KMS-11 (cell line): Measurements from ENCODE around the gene HOXC9.

Experiments used
- H2AFZ ChIP-seq: fragments of 200-600 bp; sonication (generic); 2 replicates; pipeline ENCODE4 v1.6.1; 2016; ENCODE audit warnings: antibody characterized with exemption, mixed run types, low read depth
- H3K27ac ChIP-seq: fragments of 200-600 bp; sonication (generic); 2 replicates; pipeline ENCODE4 v1.6.1; 2016; ENCODE audit warnings: mild to moderate bottlenecking, mixed run types
- H3K27me3 ChIP-seq: fragments of 200-600 bp; sonication (generic); 2 replicates; pipeline ENCODE4 v1.6.1; 2017; ENCODE audit warnings: mild to moderate bottlenecking, low read depth, mixed run types, moderate library complexity; ENCODE audit not compliant: insufficient read depth
- H3K36me3 ChIP-seq: fragments of 200-600 bp; sonication (generic); 2 replicates; pipeline ENCODE4 v1.6.1; 2017; ENCODE audit warnings: mild to moderate bottlenecking, mixed run types; ENCODE audit not compliant: insufficient read depth
- H3K4me1 ChIP-seq: fragments of 200-600 bp; sonication (generic); 2 replicates; pipeline ENCODE4 v1.6.1; 2016; ENCODE audit warnings: mild to moderate bottlenecking, low read depth, mixed run types; ENCODE audit not compliant: poor library complexity, severe bottlenecking
- H3K4me2 ChIP-seq: fragments of 200-600 bp; sonication (generic); 2 replicates; pipeline ENCODE4 v1.7.0; 2016; ENCODE audit warnings: mild to moderate bottlenecking, mixed run types
- H3K4me3 ChIP-seq: fragments of 200-600 bp; sonication (generic); IDR thresholded peaks from 2 replicates; pipeline ENCODE4 v1.6.1; 2017; ENCODE audit warnings: low read depth, low read length, mixed read lengths; ENCODE audit not compliant: insufficient read depth
- H3K79me2 ChIP-seq: fragments of 200-600 bp; sonication (generic); 2 replicates; pipeline ENCODE4 v1.6.1; 2016; ENCODE audit warnings: low read depth, mixed run types; ENCODE audit not compliant: insufficient read depth
- H3K9ac ChIP-seq: fragments of 200-600 bp; sonication (generic); 2 replicates; pipeline ENCODE4 v1.6.1; 2016; ENCODE audit warnings: mild to moderate bottlenecking, mixed run types
- H4K20me1 ChIP-seq: fragments of 200-600 bp; sonication (generic); 2 replicates; pipeline ENCODE4 v1.6.1; 2016; ENCODE audit warnings: mild to moderate bottlenecking, mixed run types; ENCODE audit not compliant: insufficient read depth
- TF ChIP-seq, protein P1 (sequence below): fragments of 200-600 bp; sonication (generic); conservative IDR thresholded peaks from 2 replicates; pipeline ENCODE4 v1.6.1; 2017; ENCODE audit warnings: low read depth, mild to moderate bottlenecking, antibody characterized with exemption, low read length, moderate library complexity, mixed read lengths

The HOXC9 gene

DNA sequence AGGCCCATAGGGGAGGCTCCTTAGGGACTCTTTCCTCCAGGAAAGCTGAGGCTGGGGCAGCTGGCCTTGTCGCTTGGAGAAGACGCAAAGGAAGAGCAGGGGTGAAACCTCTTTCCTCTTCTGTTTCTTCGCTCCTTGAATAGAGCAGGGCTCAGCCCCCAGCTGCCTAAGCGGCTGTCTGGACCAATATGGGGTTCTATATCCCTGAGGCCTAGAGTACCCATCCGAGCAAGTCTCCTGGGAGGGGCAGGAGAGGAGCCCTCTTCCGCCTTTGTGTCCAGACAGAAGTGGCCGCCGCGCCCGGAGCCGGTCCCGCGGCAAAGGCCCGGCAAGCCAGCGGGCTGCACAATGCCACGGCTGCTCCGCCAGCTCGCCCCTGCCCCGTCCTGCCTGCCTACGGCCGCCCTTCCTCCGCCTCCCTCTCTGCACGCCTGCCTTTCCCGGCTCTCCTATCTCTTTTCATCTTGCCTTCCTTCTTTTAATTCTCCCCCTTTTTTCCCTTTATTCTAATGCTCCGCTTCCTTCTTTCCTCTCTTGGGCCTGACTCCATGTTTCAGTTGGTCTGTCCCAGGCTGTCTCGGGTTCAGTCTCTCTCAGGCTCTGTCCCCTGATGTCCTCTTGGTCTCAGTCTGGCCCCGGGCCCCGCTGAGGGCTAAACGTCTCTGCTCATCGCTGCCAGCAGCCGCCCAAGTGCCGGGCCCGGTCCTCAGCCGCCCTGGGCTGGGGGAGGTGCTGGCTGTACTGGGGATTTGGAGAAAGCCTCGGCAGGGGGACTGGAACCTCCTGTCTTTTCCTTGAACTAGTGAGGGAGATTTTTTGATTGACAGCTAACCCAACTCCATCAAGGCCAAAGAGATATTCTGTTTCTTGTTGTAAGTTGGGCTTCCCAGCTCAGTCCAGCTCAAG lies 2.5 kb upstream of the HOXC9 start:
- Histone ChIP-seq H2AFZ (no peak overlapping the region), H3K27ac (no peak overlapping the region), H3K4me1 (peaks cover 23% of the 10 kb centered on the region), H3K36me3 (no peaks in the 10 kb centered on the region), H3K79me2 (no peaks in the 10 kb centered on the region), H4K20me1 (no peaks in the 10 kb centered on the region), H3K27me3 (peaks cover 100% of the 10 kb centered on the region), H3K4me3 (no peak overlapping the region), H3K4me2 (no peak overlapping the region), H3K9ac (no peak overlapping the region)
- TF ChIP-seq, protein P1, sequence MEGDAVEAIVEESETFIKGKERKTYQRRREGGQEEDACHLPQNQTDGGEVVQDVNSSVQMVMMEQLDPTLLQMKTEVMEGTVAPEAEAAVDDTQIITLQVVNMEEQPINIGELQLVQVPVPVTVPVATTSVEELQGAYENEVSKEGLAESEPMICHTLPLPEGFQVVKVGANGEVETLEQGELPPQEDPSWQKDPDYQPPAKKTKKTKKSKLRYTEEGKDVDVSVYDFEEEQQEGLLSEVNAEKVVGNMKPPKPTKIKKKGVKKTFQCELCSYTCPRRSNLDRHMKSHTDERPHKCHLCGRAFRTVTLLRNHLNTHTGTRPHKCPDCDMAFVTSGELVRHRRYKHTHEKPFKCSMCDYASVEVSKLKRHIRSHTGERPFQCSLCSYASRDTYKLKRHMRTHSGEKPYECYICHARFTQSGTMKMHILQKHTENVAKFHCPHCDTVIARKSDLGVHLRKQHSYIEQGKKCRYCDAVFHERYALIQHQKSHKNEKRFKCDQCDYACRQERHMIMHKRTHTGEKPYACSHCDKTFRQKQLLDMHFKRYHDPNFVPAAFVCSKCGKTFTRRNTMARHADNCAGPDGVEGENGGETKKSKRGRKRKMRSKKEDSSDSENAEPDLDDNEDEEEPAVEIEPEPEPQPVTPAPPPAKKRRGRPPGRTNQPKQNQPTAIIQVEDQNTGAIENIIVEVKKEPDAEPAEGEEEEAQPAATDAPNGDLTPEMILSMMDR, result no peak

GRCh38 chr12:53998110-53998899 lies 1.7 kb upstream of the HOXC9 start:
- Histone ChIP-seq H3K36me3 (no peaks in the 10 kb centered on the region), H3K4me3 (no peak overlapping the region), H2AFZ (no peak overlapping the region), H4K20me1 (no peaks in the 10 kb centered on the region), H3K4me2 (no peak overlapping the region), H3K79me2 (no peaks in the 10 kb centered on the region), H3K4me1 (peaks cover 18% of the 10 kb centered on the region), H3K27me3 (peaks cover 100% of the 10 kb centered on the region), H3K27ac (no peak overlapping the region), H3K9ac (no peak overlapping the region)
- TF ChIP-seq, protein P1, result no peak

GRCh38 chr12:53998900-53999236 lies 1.1 kb upstream of the HOXC9 start:
- Histone ChIP-seq H3K27ac (no peak overlapping the region), H3K79me2 (no peaks in the 10 kb centered on the region), H4K20me1 (no peaks in the 10 kb centered on the region), H3K4me1 (peaks cover 18% of the 10 kb centered on the region), H3K9ac (no peak overlapping the region), H2AFZ (no peak overlapping the region), H3K4me2 (no peak overlapping the region), H3K27me3 (peaks cover 99% of the 10 kb centered on the region), H3K36me3 (no peaks in the 10 kb centered on the region), H3K4me3 (no peak overlapping the region)
- TF ChIP-seq, protein P1, result no peak

DNA sequence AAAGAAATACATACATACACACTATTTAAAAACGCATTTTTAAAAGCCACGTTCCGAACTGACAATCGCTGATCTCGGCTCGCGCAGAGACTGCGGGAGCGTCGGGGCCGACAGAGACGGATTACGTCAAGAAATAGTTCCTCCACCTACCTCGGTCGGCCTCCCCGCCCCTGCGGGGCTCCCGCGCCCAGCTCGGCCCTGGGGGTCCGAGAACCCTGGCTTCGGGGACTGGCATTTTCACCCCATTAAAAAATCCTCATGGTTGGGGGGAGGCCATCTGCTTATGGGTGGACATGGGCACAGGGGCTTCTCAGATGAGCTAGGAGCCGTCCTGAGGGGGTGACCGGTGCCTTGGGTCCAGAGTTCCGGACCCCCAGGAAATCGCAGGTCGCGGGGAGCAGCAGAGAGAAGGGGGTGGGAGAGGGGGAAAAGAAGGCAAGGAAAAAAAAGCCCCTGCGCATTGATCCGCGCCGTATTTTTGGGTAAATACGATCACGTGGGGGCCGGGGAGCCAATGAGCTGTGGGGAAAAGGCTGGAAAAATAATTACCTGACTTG lies 324 bp upstream of the HOXC9 start:
- H3K27ac ChIP-seq, result no peak overlapping the region
- H3K4me1 ChIP-seq, result peaks cover 23% of the 10 kb centered on the region
- H4K20me1 ChIP-seq, result no peaks in the 10 kb centered on the region
- peak overlapping the region; percentile 61 for H3K4me2 ChIP-seq
- H3K36me3 ChIP-seq, result no peaks in the 10 kb centered on the region
- H3K27me3 ChIP-seq, result peaks cover 99% of the 10 kb centered on the region
- TF ChIP-seq, protein P1, result no peak
- peak overlapping the region; percentile 80 for H2AFZ ChIP-seq
- H3K79me2 ChIP-seq, result no peaks in the 10 kb centered on the region
- peak overlapping the region; percentile 8; the same call in 1 of the 2 replicates for H3K9ac ChIP-seq
- no peak overlapping the region for H3K4me3 ChIP-seq
